VCaP (cell line): ENCODE results near the gene CELA3A.
"Not testable (repeated sequence)": the region's sequence is repeated elsewhere in the genome, so short reads cannot be mapped to it uniquely, and the experiment has no call there.

Experiments used
- H3K27ac ChIP-seq: fragments of 450-650 bp; 2 replicates; pipeline ENCODE4 v1.5.1; 2017
- CTCF ChIP-seq: fragments of 450-650 bp; conservative IDR thresholded peaks from 2 replicates; pipeline ENCODE4 v1.5.1; 2017; ENCODE audit warnings: mild to moderate bottlenecking, moderate library complexity

CELA3A gene

GRCh38 chr1:21982122-21982521 is 19.3 kb upstream of the CELA3A start:
- H3K27ac ChIP-seq: peak overlapping the region; percentile 18; the same call in 1 of the 2 replicates
- 0 out of 2 replicates have a peak, but pooled peaks have one; percentile 13 for TF ChIP-seq CTCF

DNA sequence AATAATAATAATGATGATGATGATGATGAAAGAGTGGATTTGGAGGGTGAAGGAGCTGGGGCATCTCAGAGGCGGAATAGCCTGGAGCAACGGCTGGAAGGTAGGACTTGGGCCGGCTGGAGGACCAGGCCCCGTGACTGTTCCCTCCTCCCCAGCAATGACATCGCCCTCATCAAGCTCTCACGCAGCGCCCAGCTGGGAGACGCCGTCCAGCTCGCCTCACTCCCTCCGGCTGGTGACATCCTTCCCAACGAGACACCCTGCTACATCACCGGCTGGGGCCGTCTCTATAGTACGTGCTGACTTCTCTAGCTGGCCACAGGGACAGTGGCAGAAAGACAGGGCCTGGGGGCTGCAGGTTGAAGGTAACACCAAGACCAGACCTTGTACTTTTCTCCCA is 17.9 kb upstream of the CELA3A start:
- H3K27ac ChIP-seq: not testable (repeated sequence)

- H3K27ac ChIP-seq: not testable (repeated sequence)
Measured at GRCh38 chr1:21985893-21986292, 15.6 kb upstream of the CELA3A start.

DNA sequence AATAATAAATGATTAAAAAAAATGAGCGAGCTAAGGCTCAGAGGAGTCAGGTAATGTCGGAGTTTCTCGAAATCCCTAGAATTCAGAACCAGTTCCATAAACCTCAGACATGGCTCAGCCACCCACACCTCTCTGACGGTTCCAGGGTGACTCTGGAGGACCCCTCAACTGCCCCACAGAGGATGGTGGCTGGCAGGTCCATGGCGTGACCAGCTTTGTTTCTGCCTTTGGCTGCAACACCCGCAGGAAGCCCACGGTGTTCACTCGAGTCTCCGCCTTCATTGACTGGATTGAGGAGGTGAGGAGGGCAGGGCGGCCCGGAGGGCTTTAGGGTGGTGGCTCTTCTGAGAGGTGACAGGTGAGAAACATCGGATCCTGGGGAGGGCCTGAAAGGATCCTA is 15.1 kb upstream of the CELA3A start:
- not testable (repeated sequence) for H3K27ac ChIP-seq

DNA sequence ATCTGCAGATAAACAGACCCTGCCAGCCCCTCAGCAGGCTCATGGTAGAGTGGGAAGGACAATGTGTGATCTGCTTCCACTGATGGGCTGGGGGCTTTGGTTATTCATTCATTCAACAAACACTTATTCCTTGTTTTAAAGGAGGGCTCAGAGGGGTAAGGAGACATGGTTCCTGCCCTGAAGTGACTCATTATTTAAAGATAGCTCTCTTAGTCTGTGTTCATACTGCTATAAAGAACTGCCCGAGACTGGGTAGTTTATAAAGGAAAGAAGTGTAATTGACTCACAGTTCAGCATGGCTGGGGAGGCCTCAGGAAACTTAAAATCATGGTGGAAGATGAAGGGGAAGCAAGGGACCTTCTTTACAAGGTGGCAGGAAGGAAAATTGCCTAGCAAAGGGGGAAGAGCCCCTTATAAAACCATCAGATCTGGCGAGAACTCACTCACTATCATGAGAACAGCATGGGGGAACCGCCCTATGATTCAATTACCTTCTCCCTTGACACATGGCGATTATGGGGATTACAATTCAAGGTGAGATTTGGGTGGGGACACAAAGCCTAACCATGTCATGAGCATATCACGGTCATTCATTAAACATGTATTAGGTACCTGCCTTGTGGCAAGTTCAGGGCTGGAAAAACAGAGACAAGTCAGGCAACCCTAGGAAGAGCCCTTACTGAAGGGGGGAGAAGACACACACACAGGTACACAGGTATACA is 11.6 kb upstream of the CELA3A start:
- H3K27ac ChIP-seq: not testable (repeated sequence)

GRCh38 chr1:21992186-21992585 is 9.3 kb upstream of the CELA3A start:
- H3K27ac ChIP-seq: not testable (repeated sequence)

DNA sequence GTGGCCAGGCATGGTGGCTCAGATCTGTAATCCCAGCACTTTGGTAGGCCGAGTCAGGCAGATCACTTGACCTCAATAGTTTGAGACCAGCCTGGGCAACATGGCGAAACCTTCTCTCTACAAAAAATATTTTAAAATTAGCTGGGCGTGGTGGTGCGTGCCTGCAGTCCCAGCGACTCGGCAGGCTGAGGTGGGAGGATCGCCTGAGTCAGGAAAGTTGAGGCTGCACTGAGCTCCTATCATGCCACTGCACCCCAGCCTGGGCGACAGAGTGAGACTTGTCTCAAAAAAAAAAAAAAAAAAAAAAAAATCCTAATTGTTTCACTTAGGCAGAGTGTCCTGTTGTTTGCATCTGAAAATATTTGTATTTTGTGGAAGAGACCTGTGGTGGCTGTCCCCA is 6.7 kb upstream of the CELA3A start:
- peak overlapping the region; percentile 92 for H3K27ac ChIP-seq

DNA sequence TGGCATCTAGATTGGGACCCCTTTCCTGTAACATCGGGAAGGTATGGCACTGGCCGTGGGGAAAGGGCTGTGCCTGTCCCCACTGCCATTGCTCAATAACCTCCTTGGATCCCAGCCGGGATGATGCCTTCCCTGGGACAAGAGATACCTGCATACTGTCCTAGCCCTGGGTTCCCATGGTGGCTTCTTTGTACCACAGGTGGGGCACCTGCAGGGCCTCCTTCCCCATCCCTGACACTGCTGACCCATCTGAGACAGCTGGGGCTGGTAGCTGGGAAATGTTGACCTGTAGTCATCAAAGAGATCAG is 4.8 kb upstream of the CELA3A start:
- H3K27ac ChIP-seq: peak overlapping the region; percentile 92

- H3K27ac ChIP-seq: peak overlapping the region; percentile 92
Measured at GRCh38 chr1:21997891-21998623, 3.4 kb upstream of the CELA3A start.

DNA sequence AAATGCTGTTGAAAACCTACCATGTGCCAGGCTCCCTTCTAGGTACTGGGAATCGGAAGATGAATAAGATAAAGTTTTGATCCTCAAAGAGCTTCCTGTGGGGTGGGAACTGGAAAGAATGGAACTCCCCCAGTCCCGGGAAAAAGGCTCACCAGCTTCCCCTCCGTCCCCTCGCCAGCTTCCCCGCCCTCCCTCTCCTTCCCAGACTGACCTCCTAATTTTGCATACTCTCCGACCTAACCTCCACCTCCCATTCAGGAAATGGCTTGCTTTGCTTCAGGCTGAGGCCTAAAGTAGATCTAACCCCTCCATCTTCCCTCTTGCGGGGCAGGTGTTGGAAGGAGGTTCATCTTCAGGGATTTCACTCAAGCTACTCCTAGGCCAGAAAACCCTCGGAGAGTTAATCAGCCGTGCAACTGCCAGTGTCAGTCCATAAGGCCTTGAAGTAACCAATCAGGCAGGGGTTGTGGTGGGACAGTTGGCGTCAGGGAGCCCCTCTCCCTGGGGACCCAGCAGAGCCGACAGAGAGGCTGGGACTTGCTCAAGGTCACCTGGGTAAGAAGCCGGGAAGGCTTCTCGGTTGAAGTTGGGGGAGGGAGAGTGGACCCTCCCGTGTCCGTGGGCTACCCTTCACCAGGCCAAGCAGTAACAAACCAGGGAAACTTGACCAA is 2.7 kb upstream of the CELA3A start:
- H3K27ac ChIP-seq: peak overlapping the region; percentile 92

- H3K27ac ChIP-seq: peak overlapping the region; percentile 92; the same call in 1 of the 2 replicates
Measured at GRCh38 chr1:21999645-22000044, 1.8 kb upstream of the CELA3A start.

DNA sequence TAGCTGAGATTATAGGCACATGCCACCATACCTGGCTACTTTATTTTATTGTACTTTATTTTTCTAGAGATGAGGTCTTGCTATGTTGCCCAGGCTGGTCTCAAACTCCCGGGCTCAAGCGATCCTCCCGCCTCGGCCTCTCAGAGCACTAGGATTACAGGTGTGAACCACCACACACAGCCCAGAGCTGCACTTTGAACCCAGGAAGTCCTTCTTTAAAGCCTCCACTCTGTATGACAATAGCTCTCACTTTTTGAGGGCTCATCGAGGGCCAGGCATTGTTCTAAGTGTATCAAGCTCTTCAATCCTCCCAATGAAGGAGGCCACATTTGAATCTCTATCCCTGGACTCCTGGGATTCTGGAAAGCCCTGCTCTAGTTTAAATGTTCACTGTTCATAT is 1.0 kb downstream of the CELA3A start:
- H3K27ac ChIP-seq: not testable (repeated sequence)

GRCh38 chr1:22002875-22003274 is 1.4 kb downstream of the CELA3A start:
- not testable (repeated sequence) for H3K27ac ChIP-seq

GRCh38 chr1:22003959-22004358 is 2.5 kb downstream of the CELA3A start:
- not testable (repeated sequence) for H3K27ac ChIP-seq

GRCh38 chr1:22005261-22006149 is 4.0 kb downstream of the CELA3A start:
- peak; percentile 40 for TF ChIP-seq CTCF

GRCh38 chr1:22006736-22007135 is 5.3 kb downstream of the CELA3A start:
- H3K27ac ChIP-seq: peak overlapping the region; percentile 36; the same call in 1 of the 2 replicates

More at GRCh38 chr1:22005261-22006149, 4.0 kb downstream of the CELA3A start:
- peak overlapping the region; percentile 36; the same call in 1 of the 2 replicates for H3K27ac ChIP-seq

- H3K27ac ChIP-seq: not testable (repeated sequence)
Measured at GRCh38 chr1:22007262-22007661, 5.8 kb downstream of the CELA3A start.

GRCh38 chr1:22009566-22009965 is 8.1 kb downstream of the CELA3A start:
- H3K27ac ChIP-seq: not testable (repeated sequence)

- H3K27ac ChIP-seq: not testable (repeated sequence)
Measured at GRCh38 chr1:22012752-22013151, 11.3 kb downstream of the CELA3A start.
